OCI-LY7 (cell line): ENCODE data around the gene FRMD3. TPM values are rescaled to one million over a fixed set of nuclear protein-coding genes. Genes with fewer than 3 reads are reported as not detected.

Experiments
- BruUV-seq: library from RNA; stranded (reverse); fragments of 400-500 nt; replicated peaks from 2 replicates; lab custom pipeline; 2021; lab: Mats Ljungman, UMichigan
- CTCF ChIA-PET: fragments of 300-600 bp; sonication (Branson Sonifier 250); formaldehyde crosslinking; loops from one replicate; lab custom pipeline; 2022; ENCODE audit warnings: antibody characterized with exemption; ENCODE audit not compliant: unreplicated experiment; lab: Charles Lee
- POLR2A ChIA-PET: fragments of 300-600 bp; sonication (Branson Sonifier 250); formaldehyde crosslinking; loops from one replicate; lab custom pipeline; 2022; ENCODE audit warnings: antibody characterized with exemption; lab: Charles Lee
- DNase-seq: peaks from one replicate; pipeline ENCODE4 v3.0.0-alpha.2; 2015; ENCODE audit warnings: low spot score
- H2AFZ ChIP-seq: fragments of 200-600 bp; sonication (generic), shearing (Covaris generic); 2 replicates; pipeline ENCODE4 v1.6.1; 2014; ENCODE audit warnings: mild to moderate bottlenecking, antibody characterized with exemption, low read length, moderate library complexity
- H3K27ac ChIP-seq: fragments of 200-600 bp; sonication (generic); 2 replicates; pipeline ENCODE4 v1.5.1; 2014; ENCODE audit warnings: mixed run types, low read depth, mild to moderate bottlenecking, moderate library complexity, low read length, inconsistent platforms; ENCODE audit not compliant: poor library complexity, severe bottlenecking
- H3K36me3 ChIP-seq: fragments of 200-600 bp; sonication (generic); 2 replicates; pipeline ENCODE4 v1.6.1; 2014; ENCODE audit warnings: mild to moderate bottlenecking, antibody characterized with exemption, low read length, moderate library complexity, mixed read lengths; ENCODE audit not compliant: insufficient read depth
- H3K4me1 ChIP-seq: fragments of 200-600 bp; sonication (generic); 2 replicates; pipeline ENCODE4 v1.5.1; 2014; ENCODE audit warnings: mild to moderate bottlenecking, low read length; ENCODE audit not compliant: insufficient read depth, poor library complexity, severe bottlenecking
- H3K4me2 ChIP-seq: fragments of 200-600 bp; sonication (generic); 2 replicates; pipeline ENCODE4 v1.6.1; 2014; ENCODE audit warnings: mild to moderate bottlenecking, low read length
- H3K4me3 ChIP-seq: fragments of 200-600 bp; sonication (generic); 2 replicates; pipeline ENCODE4 v1.5.1; 2014; ENCODE audit warnings: mild to moderate bottlenecking, low read depth, low read length; ENCODE audit not compliant: poor library complexity, severe bottlenecking
- H3K79me2 ChIP-seq: fragments of 200-600 bp; sonication (generic); 2 replicates; pipeline ENCODE4 v1.6.1; 2016; ENCODE audit warnings: low read depth, mild to moderate bottlenecking, low read length, moderate library complexity, mixed read lengths; ENCODE audit not compliant: insufficient read depth
- H3K9me2 ChIP-seq: fragments of 200-600 bp; sonication (generic); 2 replicates; pipeline ENCODE4 v1.6.1; 2016; ENCODE audit warnings: mild to moderate bottlenecking, low read length, mixed read lengths; ENCODE audit not compliant: insufficient read depth
- H3K9me3 ChIP-seq: fragments of 200-600 bp; sonication (generic); 2 replicates; pipeline ENCODE4 v1.6.1; 2014; ENCODE audit warnings: mild to moderate bottlenecking, mixed run types, low read length, mixed read lengths
- H4K20me1 ChIP-seq: fragments of 200-600 bp; sonication (generic); 2 replicates; pipeline ENCODE4 v1.6.1; 2014; ENCODE audit warnings: mild to moderate bottlenecking, antibody characterized with exemption, low read length, moderate library complexity, mixed read lengths; ENCODE audit not compliant: insufficient read depth
- EZH2phosphoT487 ChIP-seq: fragments of 200-600 bp; sonication (generic); IDR thresholded peaks from 2 replicates; pipeline ENCODE4 v1.6.1; 2018; ENCODE audit warnings: low read depth, borderline replicate concordance, mild to moderate bottlenecking, mixed run types, antibody characterized with exemption, low read length, moderate library complexity, mixed read lengths
- intact Hi-C: fragments of 100-400 bp; cut with micrococcal nuclease; formaldehyde crosslinking; loops from one replicate; pipeline ENCODE4 v1.10.0; 2022; ENCODE audit not compliant: unreplicated experiment
- total RNA-seq, 2 experiments: library from RNA; depleted of rRNA in 1 of 2; stranded (reverse); fragments of >200 nt in 1 of 2; shearing (Covaris generic) in 1 of 2; gene quantifications; 2 replicates each; pipeline ENCODE4 v1.2.3, GENCODE V29; 2014 to 2022
- TF ChIP-seq, protein P1 (sequence below): fragments of 200-600 bp; sonication (generic); conservative IDR thresholded peaks from 2 replicates; pipeline ENCODE4 v1.5.1; 2014; ENCODE audit warnings: mild to moderate bottlenecking, antibody characterized with exemption, low read length, moderate library complexity, mixed read lengths

Gene FRMD3
- total RNA-seq, 2 experiments from 2014 or later, result 0.48 to 1.4 TPM

DNA sequence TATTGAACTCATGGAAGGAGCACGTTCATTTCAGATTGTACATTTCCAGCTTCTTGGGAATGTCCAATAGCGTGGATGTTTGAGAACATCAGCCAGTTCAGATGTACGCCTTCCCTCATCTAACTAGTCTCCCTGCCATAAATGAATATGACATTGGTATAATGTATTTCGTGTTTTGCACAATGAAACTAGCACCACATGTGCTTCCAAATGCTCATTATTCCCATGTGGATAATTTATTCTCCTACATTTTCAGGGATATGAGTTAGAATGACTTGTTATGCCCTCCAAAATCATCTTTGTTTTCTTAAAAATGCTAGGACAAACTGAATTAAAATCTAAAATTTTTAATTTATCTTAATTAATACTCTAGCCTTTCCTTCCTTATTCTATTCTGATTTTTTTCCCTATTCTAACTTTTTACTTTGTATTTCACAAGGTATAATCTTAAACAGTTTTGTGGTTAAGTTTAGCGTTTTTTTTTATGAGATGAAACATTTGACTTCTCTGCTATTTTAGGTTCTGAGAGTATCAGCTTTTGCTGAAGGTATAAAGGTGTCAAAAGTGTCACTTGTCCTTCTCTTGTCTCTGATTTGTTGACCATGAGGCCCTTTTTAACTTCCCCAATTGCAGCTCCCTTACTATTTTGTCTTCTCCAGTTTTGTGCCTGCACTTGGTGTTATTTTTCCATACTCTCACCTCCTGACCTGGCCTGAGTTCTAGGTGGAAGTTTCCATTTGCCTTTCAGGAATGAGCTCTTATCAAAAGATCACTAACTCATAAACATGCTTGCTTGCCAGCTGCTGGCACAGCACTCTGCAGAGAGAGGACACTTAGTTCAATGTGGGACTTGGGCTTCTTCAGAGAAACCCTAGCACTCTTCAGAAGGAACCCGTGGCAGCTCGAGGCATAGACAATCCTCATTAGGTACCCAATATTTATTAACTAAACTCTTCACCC is 106.8 kb downstream of the FRMD3 start:
- no peak overlapping the region for H3K4me2 ChIP-seq
- H3K9me2 ChIP-seq, result no peaks in the 10 kb centered on the region
- ChIA-PET CTCF (no interaction called here), POLR2A (interaction anchor here (0.6 to 1.5 kb wide), 2 partner anchors 17 to 23 kb away, joined by 3 read pairs; no protein-coding TSS in a partner anchor)
- no peaks in the 10 kb centered on the region for H3K4me1 ChIP-seq
- H4K20me1 ChIP-seq, result no peaks in the 10 kb centered on the region; the same call in 1 of the 2 replicates
- TF ChIP-seq, protein P1, sequence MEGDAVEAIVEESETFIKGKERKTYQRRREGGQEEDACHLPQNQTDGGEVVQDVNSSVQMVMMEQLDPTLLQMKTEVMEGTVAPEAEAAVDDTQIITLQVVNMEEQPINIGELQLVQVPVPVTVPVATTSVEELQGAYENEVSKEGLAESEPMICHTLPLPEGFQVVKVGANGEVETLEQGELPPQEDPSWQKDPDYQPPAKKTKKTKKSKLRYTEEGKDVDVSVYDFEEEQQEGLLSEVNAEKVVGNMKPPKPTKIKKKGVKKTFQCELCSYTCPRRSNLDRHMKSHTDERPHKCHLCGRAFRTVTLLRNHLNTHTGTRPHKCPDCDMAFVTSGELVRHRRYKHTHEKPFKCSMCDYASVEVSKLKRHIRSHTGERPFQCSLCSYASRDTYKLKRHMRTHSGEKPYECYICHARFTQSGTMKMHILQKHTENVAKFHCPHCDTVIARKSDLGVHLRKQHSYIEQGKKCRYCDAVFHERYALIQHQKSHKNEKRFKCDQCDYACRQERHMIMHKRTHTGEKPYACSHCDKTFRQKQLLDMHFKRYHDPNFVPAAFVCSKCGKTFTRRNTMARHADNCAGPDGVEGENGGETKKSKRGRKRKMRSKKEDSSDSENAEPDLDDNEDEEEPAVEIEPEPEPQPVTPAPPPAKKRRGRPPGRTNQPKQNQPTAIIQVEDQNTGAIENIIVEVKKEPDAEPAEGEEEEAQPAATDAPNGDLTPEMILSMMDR, result no peak
- TF ChIP-seq EZH2phosphoT487, result no peak
- no TSS peak for BruUV-seq
- intact Hi-C loops, result no loop called here
- H3K79me2 ChIP-seq, result no peaks in the 10 kb centered on the region
- H3K36me3 ChIP-seq, result no peaks in the 10 kb centered on the region
- no peak overlapping the region for H3K27ac ChIP-seq
- no peak overlapping the region for H3K4me3 ChIP-seq
- no peak overlapping the region for H2AFZ ChIP-seq
- no peak for DNase-seq
- no peaks in the 10 kb centered on the region for H3K9me3 ChIP-seq

GRCh38 chr9:83430681-83431080 is 107.5 kb downstream of the FRMD3 start:
- H3K36me3 ChIP-seq, result no peaks in the 10 kb centered on the region
- intact Hi-C loops, result no loop called here
- POLR2A ChIA-PET, result no interaction called here
- no peaks in the 10 kb centered on the region for H3K79me2 ChIP-seq
- H3K4me2 ChIP-seq, result no peak overlapping the region
- H3K4me3 ChIP-seq, result no peak overlapping the region
- no peak overlapping the region for H3K27ac ChIP-seq
- H3K4me1 ChIP-seq, result no peaks in the 10 kb centered on the region
- no peak for TF ChIP-seq EZH2phosphoT487
- TF ChIP-seq, protein P1, result no peak
- CTCF ChIA-PET, result no interaction called here
- H3K9me2 ChIP-seq, result no peaks in the 10 kb centered on the region
- DNase-seq, result no peak
- no peak overlapping the region for H2AFZ ChIP-seq
- H3K9me3 ChIP-seq, result no peaks in the 10 kb centered on the region
- no peaks in the 10 kb centered on the region; the same call in 1 of the 2 replicates for H4K20me1 ChIP-seq
- no TSS peak for BruUV-seq

DNA sequence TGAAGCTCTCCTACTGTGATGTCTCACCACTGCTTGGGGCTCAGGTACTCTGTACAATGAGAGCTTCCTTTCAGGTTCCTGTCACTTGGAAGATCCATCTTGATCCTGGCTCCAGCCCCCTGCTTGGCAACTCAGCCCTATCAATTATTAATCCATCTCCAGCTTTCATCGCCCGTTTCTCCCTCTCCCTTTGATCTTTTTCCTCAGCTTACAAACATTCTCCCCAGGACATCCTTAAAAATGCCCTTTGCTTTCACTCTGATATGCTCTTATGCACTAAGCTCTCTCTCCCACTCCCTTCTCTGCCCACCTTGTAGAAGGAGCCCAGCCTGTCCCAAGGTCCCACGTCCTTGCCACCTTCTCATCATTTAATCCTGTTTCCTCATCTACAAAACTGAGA is 109.0 kb downstream of the FRMD3 start:
- intact Hi-C loops, result no loop called here
- no peaks in the 10 kb centered on the region for H3K79me2 ChIP-seq
- TF ChIP-seq, protein P1, result no peak
- no peak for TF ChIP-seq EZH2phosphoT487
- no peak overlapping the region for H2AFZ ChIP-seq
- no TSS peak for BruUV-seq
- no peak overlapping the region for H3K27ac ChIP-seq
- H3K9me3 ChIP-seq, result no peaks in the 10 kb centered on the region
- POLR2A ChIA-PET, result interaction anchor here (0.7 kb wide), 1 partner anchor 45 kb away, joined by 3 read pairs; no protein-coding TSS in a partner anchor
- H4K20me1 ChIP-seq, result no peaks in the 10 kb centered on the region; the same call in 1 of the 2 replicates
- CTCF ChIA-PET, result no interaction called here
- H3K9me2 ChIP-seq, result no peaks in the 10 kb centered on the region
- H3K4me2 ChIP-seq, result no peak overlapping the region
- H3K36me3 ChIP-seq, result no peaks in the 10 kb centered on the region
- no peak overlapping the region for H3K4me3 ChIP-seq
- no peaks in the 10 kb centered on the region for H3K4me1 ChIP-seq
- no peak for DNase-seq
